GM19240 (cell line): Measurements from ENCODE around the gene FER1L5.

Experiments used
- DNase-seq: peaks from one replicate; pipeline ENCODE4 v3.0.0; 2011; ENCODE audit warnings: low spot score; ENCODE audit not compliant: insufficient read length

FER1L5 gene

DNA sequence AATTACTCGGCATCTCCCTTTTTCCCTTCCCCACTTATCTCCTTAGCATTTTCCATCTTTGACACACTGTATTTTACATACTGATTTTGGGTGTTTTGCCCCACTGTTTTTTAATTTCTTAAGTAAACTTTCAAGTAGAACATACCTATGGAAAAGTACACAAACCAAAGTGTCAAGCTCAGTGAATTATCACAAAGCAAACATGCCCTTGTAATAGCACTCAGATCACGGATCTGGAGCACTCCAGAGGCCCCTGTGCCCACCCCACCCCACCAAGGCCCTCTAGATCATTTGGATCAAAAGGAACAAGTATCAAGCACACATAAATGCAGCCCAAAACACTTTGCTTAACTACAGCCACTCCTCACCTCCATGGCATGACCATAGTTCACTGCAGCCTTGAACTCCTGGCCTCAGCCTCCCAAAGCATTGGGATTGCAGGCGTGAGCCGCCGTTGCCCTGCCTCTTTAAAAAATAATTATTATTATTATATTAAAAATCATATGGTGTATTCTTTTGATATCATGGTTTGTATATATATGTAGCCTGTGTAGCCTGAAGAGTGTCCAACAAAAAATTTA lies 38.1 kb downstream of the FER1L5 start:
- no peak for DNase-seq

- DNase-seq = no peak
Observed at GRCh38 chr2:96681540-96681939, 39.0 kb downstream of the FER1L5 start.

DNA sequence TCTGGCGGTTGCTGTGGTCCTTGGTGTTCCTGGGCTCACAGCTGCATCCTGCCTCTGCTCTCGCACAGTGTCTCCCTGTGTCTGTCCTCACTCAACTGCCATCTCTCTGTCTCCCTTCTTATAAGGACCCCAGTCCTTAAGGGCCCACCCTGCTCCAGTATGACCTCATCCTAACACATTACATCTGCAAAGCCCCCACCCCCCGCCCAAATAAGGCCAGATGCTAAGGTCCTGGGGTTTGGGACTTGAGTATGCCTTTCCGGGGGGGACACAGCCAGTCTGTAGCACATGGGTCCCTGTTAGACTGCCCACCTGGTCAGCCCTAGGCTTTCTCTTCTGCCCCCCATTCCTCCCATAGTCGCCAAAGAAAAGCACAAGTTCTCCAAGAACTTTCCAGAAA lies 40.7 kb downstream of the FER1L5 start:
- no peak for DNase-seq

- no peak for DNase-seq
Observed at GRCh38 chr2:96683972-96684820, 41.6 kb downstream of the FER1L5 start.

- no peak for DNase-seq
Observed at GRCh38 chr2:96684883-96685576, 42.5 kb downstream of the FER1L5 start.

DNA sequence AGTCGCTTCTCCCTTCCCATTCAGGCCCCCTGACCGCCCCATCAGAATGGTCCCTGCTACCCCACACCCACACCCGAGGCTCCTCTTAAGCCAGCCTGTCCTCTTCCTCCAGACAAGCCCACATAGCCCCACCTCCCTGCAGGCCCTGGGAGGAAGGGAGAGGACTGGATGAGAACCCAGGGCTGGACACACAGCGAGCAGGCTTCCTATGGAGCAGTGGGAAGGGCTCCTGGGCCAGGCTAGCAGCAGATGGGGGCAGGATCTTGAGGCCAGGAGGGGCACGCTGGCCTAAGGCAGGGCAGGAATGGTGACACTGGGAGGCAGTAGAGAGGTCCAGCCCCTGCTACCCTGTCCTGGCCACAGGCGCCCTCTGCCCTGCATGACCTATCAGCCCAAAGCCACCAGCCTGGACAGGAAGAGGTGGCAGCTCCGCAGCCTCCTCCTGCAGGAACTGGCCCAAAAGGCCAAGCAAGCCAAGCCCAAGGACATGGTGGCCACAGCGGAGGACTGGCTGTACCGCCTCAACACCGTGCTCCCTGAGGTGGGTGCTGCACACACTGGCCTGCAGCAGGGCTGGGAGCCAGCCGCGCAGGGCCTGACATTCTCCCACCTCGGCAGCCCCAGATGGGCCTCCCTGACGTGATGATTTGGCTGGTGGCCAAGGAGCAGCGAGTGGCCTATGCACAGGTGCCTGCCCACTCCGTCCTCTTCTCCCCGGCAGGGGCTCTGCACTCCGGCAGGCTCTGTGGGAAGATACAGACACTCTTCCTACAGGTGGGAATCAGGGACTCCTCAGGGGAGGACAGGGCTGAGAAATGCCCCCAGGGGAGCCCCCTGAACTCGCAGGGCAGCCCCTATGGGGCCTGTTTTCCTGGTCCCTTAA lies 43.3 kb downstream of the FER1L5 start:
- no peak for DNase-seq

DNA sequence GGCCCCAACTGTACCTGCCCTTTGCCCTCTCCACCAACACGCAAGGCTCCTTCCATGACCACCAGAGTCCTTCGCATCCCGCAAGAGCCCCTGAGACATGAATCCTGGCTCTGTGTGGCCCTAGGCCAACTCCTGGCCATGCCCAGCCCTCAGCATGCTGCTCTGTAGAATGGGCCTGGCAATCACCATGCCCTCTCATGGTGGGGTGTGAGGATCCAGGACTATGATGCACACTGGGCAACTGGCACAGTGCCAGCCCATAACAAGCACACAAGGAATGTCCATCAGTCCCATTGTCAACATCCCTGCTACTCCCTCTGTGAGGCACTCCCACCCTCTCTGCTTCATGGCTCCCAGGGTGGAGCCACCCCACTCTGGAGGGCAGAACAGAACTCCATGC lies 44.7 kb downstream of the FER1L5 start:
- no peak for DNase-seq

GRCh38 chr2:96687711-96688640 lies 45.4 kb downstream of the FER1L5 start:
- DNase-seq = no peak

DNA sequence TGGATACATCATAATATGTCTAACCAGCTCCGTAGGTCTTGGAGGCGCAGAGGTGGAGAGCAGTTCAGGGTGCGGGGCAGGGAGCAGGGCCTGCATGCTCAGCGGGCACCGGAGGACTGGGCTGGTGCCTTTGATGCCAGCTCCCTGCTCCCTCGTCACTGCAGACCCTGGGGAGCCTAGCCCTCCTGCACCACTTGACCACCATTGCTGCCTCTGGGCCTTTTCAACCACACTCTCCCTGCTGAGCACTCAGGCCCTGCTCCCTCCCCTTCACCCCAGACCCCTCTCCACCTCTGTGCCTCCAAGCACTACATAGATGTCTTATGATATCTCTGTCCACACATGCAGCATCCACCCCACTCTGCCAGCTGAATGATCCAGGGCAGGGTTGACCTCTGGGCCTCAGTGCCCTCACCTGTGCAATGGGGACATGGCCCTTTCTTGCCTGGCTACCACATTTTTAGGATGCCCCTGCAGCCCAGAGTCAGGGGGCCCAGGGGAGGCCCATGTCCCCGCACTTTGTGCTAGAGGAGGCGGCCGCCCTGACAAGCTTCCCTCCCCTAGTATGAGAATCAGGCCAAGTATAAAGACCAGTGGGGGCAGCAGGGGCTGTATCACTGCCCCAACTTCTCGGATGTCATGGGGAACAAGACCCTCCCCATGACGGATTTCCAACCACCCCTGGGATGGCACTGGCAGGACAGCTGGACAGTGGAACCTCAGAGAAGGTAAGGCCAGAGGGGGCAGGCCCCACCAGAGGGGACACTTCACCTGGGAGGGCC lies 46.3 kb downstream of the FER1L5 start:
- no peak for DNase-seq

DNA sequence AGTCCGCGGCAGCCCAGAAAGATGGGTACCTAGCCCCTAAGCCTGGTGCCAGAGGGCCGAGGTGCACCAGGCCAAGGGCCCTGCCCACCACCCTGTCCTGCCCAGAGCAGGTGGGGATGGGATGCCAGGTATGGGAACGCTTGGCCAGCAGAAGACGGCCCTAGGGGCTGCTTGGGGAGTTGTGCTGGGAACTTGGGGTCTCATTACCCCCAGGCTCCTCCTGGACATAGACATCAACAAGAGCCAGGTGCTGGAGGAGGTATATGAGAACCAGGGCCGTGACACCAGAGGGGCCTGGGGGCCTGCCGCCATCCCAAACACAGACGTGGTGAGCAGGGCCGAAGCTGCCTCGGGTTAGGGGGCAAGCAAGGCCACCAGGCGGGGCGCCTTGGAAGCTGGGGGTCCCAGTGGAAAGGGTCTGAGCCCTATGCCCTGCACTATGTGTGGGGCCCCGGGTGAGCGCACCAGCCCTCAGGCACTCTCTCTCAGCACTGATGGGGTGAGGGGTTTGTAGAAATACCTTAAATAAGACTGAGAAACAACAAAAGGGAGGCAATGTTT lies 46.9 kb downstream of the FER1L5 start:
- DNase-seq = no peak

DNA sequence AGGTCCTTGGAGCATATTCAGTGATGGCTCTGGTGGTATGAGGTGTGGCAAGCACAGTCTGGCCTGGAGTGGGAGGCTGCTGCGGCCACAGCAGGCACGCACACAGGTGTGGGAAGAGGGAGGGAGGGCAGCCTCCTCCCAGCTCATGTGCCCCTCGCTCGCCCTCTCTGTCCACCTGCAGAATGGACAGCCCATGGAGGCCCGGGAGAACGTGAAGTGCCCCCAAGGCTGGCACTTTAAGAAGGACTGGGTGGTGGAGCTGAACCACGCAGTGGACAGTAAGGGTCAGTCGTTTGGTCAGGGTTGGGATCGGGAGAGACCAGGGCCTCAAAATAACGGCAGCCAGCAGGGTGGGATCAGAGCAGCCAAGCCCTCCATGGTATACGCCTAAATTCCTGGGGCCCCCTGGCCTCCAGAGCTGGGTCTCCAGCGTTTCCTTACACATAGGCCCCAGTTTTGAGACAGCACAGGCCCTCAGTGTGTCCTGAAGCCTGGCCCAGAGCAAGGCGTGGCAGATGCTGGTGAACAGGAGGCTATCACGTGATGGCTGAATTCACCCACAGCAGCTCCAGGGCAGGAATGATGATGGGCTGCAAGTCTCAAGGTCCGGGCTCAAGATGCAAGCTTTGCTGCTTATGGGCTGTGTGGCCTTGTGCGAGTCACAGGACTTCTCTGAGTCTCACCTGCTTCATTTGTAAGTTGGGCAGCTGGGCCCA lies 47.9 kb downstream of the FER1L5 start:
- no peak for DNase-seq

GRCh38 chr2:96691022-96691612 lies 48.6 kb downstream of the FER1L5 start:
- DNase-seq = no peak

DNA sequence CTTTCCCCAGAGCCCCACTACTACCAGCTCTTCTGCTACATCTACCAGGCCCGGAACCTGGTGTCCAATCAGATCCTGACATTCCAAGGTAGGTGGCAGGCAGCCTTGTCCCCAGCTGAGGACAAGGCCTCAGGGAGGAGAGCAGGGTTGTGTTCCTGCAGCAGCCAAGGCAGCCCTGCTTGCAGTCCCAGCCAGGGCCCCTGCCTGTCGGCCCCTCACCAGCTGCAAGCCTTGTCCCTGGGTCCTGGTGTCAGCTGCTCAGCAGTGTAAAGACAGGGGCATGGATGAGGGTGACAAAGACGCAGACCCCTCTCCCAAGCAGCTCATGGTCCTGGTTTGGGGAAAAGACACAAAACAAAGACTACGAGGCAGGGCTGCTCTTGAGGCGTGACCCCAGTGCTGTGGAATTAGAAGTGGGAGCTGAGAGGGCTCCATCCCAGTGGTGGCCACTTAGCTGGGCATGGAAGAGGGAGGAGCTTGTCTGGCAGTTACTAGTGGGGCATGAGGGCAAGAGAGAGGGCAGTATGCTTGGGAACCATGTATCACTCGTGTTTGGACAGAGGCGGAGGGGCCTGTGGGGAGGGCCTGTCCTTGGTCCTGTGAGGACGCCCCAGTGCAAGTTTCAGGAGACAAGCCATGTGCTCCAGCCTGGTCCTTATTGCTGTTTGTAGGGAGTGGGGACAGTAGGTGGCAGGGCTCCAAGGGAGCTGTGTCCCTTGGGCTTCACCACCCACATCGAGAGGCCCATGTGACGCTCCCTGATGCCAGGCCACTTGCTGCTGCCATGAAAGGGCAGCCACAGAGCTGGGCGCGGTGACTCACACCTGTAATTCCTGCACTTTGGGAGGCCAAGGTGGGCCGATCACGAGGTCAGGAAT lies 49.8 kb downstream of the FER1L5 start:
- DNase-seq = no peak

GRCh38 chr2:96693286-96694200 lies 51.0 kb downstream of the FER1L5 start:
- no peak for DNase-seq

DNA sequence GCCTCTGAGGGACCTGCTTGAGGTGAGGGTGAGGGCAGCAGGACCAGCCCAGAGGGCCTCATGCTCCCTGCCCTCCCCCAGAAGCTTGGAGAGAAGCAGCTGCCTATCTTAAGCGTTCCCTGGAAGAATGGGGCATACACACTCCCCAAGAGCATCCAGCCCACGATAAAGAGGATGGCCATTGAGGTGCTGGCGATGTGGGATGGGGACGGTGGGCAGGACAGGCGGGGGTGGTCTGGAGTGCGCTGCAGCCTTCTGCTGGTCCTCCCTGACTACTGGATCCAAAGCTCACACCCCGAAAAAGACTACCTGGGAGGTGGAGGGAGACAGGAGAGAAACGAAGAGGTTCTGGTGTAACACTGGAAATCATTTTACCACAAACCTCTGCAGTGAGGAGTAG lies 51.7 kb downstream of the FER1L5 start:
- DNase-seq = no peak

DNA sequence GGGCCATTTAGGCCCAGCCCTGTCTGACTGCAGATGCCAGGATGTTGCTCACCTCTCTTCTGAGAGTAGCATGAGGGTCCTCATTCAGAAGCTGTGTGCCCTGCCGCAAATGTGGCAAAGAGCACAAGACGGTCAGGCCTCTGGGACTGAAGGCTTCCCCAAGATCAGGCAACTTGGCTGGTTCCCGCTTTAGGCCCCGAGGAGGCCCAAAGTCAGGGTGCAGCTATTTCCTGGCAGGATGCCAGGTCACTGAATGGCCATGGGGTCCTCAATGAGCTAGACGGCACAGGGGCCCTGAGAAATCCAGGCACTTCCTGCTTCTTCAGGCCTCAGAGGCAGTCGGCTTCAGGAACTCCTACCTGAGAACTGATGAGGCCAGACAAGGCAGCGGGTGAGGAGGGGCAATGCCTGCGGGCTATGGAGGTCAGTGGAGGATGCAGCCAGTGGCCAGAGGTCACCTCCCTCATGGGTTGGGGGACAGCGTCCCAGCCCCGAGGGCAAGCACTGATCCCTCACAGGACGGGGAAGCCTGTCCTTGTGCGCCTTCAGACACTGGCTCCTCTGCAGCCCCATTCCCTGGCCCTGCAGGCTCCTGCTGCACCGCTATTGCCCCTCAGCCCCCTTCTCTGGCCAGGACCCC lies 52.4 kb downstream of the FER1L5 start:
- no peak for DNase-seq
